Type B pancreatic cell (in vitro differentiated cells): ENCODE measurements around the gene RAB26. TPM values are rescaled to one million over a fixed set of nuclear protein-coding genes. Genes with fewer than 3 reads are reported as not detected.
"Not testable (repeated sequence)": the region's sequence is repeated elsewhere in the genome, so short reads cannot be mapped to it uniquely, and the experiment has no call there.

Experiments
- DNase-seq: peaks from one replicate; pipeline ENCODE4 v3.0.0; 2021; ENCODE audit warnings: mixed read lengths; ENCODE audit not compliant: unreplicated experiment; ENCODE audit errors: extremely low spot score
- H3K27ac Mint-ChIP-seq: 2 replicates; pipeline ENCODE4 v1.8.0; 2021; ENCODE audit warnings: mild to moderate bottlenecking, mixed read lengths
- H3K27me3 Mint-ChIP-seq: 2 replicates; pipeline ENCODE4 v1.8.0; 2021; ENCODE audit warnings: mixed read lengths
- H3K36me3 Mint-ChIP-seq: 2 replicates; pipeline ENCODE4 v1.8.0; 2021; ENCODE audit warnings: mixed read lengths
- H3K4me1 Mint-ChIP-seq: one replicate; pipeline ENCODE4 v1.8.0; 2021; ENCODE audit warnings: mixed read lengths; ENCODE audit not compliant: unreplicated experiment
- H3K4me3 Mint-ChIP-seq: 2 replicates; pipeline ENCODE4 v1.8.0; 2021; ENCODE audit warnings: mild to moderate bottlenecking, mixed read lengths
- H3K9me3 Mint-ChIP-seq: 2 replicates; pipeline ENCODE4 v1.8.0; 2021; ENCODE audit warnings: mixed read lengths
- CTCF ChIP-seq: fragments of 200-600 bp; sonication (generic); conservative IDR thresholded peaks from 2 replicates; pipeline ENCODE4 v1.5.0; 2021; ENCODE audit warnings: antibody characterized with exemption, mild to moderate bottlenecking
- microRNA-seq: library from miRNA; unstranded; fragments of <30 nt; microRNA quantifications from one replicate; pipeline ENCODE4, GENCODE V29; 2020
- total RNA-seq: library from RNA; stranded (reverse); gene quantifications from 2 replicates; pipeline ENCODE4 v1.2.1, GENCODE V29; 2021; ENCODE audit warnings: low replicate concordance

The RAB26 gene
- total RNA-seq, 1 donor from 2014 or later: 7.4 TPM

DNA sequence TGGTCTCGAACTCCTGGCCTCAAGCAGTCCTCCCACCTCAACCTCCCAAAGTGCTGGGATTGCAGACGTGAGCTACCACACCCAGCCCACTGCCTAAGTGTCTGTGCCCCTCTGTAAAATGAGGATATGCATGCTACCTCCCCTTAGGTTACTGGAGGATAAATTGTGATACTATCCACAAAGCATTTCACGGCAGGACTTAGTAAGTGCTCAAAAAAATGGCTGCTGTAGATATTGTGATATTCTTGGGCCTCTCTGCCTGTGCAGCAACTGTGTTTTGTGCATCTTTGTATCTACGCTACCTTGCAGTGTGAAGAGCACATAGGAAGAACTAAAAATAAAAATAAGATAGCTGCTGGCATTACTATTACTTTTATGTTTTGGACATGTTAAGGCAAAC, 49.9 kb downstream of the RAB26 start:
- H3K4me1 Mint-ChIP-seq: no peaks in the 10 kb centered on the region
- H3K27ac Mint-ChIP-seq: no peak overlapping the region
- H3K36me3 Mint-ChIP-seq: no peaks in the 10 kb centered on the region
- peaks cover 35% of the 10 kb centered on the region for H3K27me3 Mint-ChIP-seq
- peak overlapping the region; percentile 80 for H3K4me3 Mint-ChIP-seq
- no peaks in the 10 kb centered on the region for H3K9me3 Mint-ChIP-seq
- DNase-seq: no peak
- no peak for TF ChIP-seq CTCF

DNA sequence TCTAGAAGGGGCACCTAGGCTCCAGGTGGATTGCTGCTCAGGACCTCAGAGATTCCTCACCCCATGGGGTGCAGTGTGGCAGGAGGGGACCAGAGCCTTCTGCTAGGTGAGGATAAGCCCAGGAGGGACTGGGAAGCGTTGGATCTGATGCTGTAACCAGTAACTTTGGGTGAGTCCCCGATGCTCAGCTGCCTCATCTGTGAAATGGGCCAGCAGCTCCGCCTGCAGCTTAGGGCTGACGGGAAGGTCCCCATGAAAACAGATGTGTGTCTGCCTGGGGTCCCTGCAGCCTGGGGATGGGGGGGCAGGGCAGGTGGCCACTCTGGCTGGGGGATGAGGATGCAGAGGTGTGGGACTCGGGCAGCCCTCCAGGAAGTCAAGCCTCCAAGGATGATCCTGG, 50.7 kb downstream of the RAB26 start:
- Mint-ChIP-seq H3K4me1 (no peaks in the 10 kb centered on the region), H3K4me3 (no peak overlapping the region), H3K36me3 (no peaks in the 10 kb centered on the region), H3K27ac (no peak overlapping the region), H3K27me3 (peaks cover 35% of the 10 kb centered on the region), H3K9me3 (no peaks in the 10 kb centered on the region)
- DNase-seq: no peak
- no peak for TF ChIP-seq CTCF

- Mint-ChIP-seq H3K4me3 (no peak overlapping the region), H3K4me1 (peaks cover 4% of the 10 kb centered on the region), H3K9me3 (no peaks in the 10 kb centered on the region), H3K36me3 (no peaks in the 10 kb centered on the region), H3K27me3 (peaks cover 34% of the 10 kb centered on the region), H3K27ac (no peak overlapping the region)
- DNase-seq: no peak
- no peak for TF ChIP-seq CTCF
Measured at GRCh38 chr16:2199621-2200139, 51.3 kb downstream of the RAB26 start.

- DNase-seq: no peak
- TF ChIP-seq CTCF: no peak
- Mint-ChIP-seq H3K36me3 (no peaks in the 10 kb centered on the region), H3K27me3 (peaks cover 30% of the 10 kb centered on the region), H3K27ac (no peak overlapping the region), H3K4me1 (peaks cover 5% of the 10 kb centered on the region), H3K9me3 (no peaks in the 10 kb centered on the region), H3K4me3 (no peak overlapping the region)
Measured at GRCh38 chr16:2200313-2200712, 51.9 kb downstream of the RAB26 start.

GRCh38 chr16:2203119-2203688, 54.8 kb downstream of the RAB26 start:
- H3K4me1 Mint-ChIP-seq: peaks cover 14% of the 10 kb centered on the region
- peaks cover 24% of the 10 kb centered on the region for H3K27me3 Mint-ChIP-seq
- not testable (repeated sequence) for H3K9me3 Mint-ChIP-seq, H3K36me3 Mint-ChIP-seq, DNase-seq
- H3K4me3 Mint-ChIP-seq: peak overlapping the region; percentile 73
- peak overlapping the region; percentile 76 for H3K27ac Mint-ChIP-seq

Small RNA genes within 50 kb of the gene (microRNA-seq; reads per million reads assigned to microRNA genes)
- gene MIR3180-5 (not detected), gene MIR4516 (not detected), gene MIR6511B1 (not detected)

Other genes with a start within 250 kb of the RAB26 start
- gene HS3ST6, start 230.2 kb upstream of the RAB26 start, total RNA-seq: 1.3 and 5.6 TPM in 2 replicates
- 34.8 and 37.7 TPM in 2 replicates for gene MSRB1, start 205.4 kb upstream of the RAB26 start, total RNA-seq
- not detected in 2 replicates for gene RPL3L, start 193.9 kb upstream of the RAB26 start, total RNA-seq
- gene NDUFB10, start 189.1 kb upstream of the RAB26 start, total RNA-seq: 122 and 130 TPM in 2 replicates
- gene RPS2, start 183.8 kb upstream of the RAB26 start, total RNA-seq: 3,017 and 3,035 TPM in 2 replicates
- gene RNF151, start 181.8 kb upstream of the RAB26 start, total RNA-seq: not detected in 2 replicates
- gene TBL3, start 176.6 kb upstream of the RAB26 start, total RNA-seq: 37.0 and 40.0 TPM in 2 replicates
- 0.63 and 2.0 TPM in 2 replicates for gene NOXO1, start 167.2 kb upstream of the RAB26 start, total RNA-seq
- 25.3 and 31.6 TPM in 2 replicates for gene GFER, start 164.4 kb upstream of the RAB26 start, total RNA-seq
- 2.4 and 2.5 TPM in 2 replicates for gene SYNGR3, start 158.7 kb upstream of the RAB26 start, total RNA-seq
- 43.9 and 46.1 TPM in 2 replicates for gene ZNF598, start 138.8 kb upstream of the RAB26 start, total RNA-seq
- gene NPW, start 128.8 kb upstream of the RAB26 start, total RNA-seq: 3.9 and 4.7 TPM in 2 replicates
- gene NHERF2, start 121.7 kb upstream of the RAB26 start, total RNA-seq: 23.3 and 23.4 TPM in 2 replicates
- 18.1 and 37.6 TPM in 2 replicates for gene NTHL1, start 100.8 kb upstream of the RAB26 start, total RNA-seq
- 131 and 208 TPM in 2 replicates for gene TSC2, start 100.6 kb upstream of the RAB26 start, total RNA-seq
- 76.2 and 131 TPM in 2 replicates for gene PKD1, start 12.7 kb upstream of the RAB26 start, total RNA-seq
- gene TRAF7, start 7.2 kb downstream of the RAB26 start, total RNA-seq: 71.0 and 81.6 TPM in 2 replicates
- gene CASKIN1, start 48.0 kb downstream of the RAB26 start, total RNA-seq: 2.7 and 6.3 TPM in 2 replicates
- 44.9 and 56.8 TPM in 2 replicates for gene MLST8, start 56.8 kb downstream of the RAB26 start, total RNA-seq
- gene BRICD5, start 62.2 kb downstream of the RAB26 start, total RNA-seq: 8.7 and 16.6 TPM in 2 replicates
- 16.2 and 25.5 TPM in 2 replicates for gene PGP, start 66.2 kb downstream of the RAB26 start, total RNA-seq
- 24.9 and 30.4 TPM in 2 replicates for gene E4F1, start 75.0 kb downstream of the RAB26 start, total RNA-seq
- 0.57 and 2.6 TPM in 2 replicates for gene DNASE1L2, start 87.8 kb downstream of the RAB26 start, total RNA-seq
- gene ECI1, start 103.0 kb downstream of the RAB26 start, total RNA-seq: 72.7 and 89.7 TPM in 2 replicates
- 180 and 241 TPM in 2 replicates for gene RNPS1, start 119.5 kb downstream of the RAB26 start, total RNA-seq
- 10.5 and 12.5 TPM in 2 replicates for gene ABCA3, start 192.1 kb downstream of the RAB26 start, total RNA-seq